NCI-H774 (cell line): Measurements from ENCODE around the gene TMED7.

Experiments
- DNase-seq: peaks from one replicate; lab custom pipeline; 2025; lab: John Stamatoyannopoulos, UW

The TMED7 gene

DNA sequence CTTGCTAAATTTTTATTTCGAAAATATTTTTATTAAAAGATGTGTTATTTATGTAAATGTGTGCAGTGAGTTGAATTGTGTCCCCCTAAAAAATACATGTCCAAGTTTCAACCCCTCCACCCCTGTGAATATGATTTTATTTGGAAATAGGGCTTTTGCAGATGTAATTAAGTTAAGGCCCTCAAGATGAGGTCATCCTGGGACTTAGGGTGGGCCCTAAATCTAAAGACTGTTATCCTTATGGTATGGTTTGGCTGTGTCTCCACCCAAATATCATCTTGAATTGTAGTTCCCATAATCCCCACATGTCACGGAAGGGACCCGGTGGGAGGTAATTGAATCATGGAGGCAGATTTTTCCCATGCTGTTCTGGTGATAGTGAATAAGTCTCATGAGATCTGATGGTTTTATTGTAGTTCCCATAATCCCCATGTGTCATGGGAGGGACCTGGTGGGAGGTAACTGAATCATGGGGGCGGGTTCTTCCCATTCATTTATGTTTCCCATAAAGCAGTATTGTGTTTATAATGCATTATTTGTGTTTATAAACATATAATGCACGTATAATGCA, 1.5 kb upstream of the TMED7 start:
- no peak for DNase-seq

DNA sequence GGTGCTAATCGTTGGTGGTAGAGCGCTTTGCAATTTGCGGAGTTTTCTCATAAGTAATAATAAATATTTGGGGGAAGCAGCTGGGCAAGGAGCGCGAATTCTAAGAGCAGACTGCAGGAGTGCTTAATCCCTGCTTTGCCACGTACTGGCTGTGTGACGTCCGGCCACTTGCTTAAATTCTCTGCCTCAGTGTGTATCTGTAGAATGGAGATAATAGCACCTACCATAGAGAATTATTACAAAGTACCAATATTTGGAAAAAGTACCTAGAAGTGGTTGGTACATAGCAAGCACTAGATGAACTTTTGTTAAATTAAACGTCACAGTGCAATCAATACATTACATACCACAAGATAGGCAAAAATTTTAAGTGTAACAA, 598 bp upstream of the TMED7 start:
- no peak for DNase-seq

DNA sequence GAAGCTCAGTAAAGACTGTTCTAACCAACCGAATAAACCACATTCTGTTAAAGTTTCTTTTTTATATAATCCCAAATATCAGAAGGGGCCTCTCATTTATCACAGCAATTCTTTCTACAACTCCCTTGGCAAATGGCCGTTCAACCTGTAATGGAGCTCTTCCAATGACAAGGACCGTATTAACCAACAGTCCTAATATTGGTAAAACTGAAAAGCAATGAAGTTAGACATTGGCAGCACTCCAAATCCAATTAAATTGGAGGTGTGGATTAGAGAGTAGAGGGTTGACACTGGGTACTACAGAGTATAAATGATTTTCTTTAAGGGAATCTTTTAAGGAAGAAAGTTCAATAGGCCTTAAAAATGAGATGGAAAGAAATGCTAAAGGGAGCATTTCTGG, 842 bp downstream of the TMED7 start:
- no peak for DNase-seq

DNA sequence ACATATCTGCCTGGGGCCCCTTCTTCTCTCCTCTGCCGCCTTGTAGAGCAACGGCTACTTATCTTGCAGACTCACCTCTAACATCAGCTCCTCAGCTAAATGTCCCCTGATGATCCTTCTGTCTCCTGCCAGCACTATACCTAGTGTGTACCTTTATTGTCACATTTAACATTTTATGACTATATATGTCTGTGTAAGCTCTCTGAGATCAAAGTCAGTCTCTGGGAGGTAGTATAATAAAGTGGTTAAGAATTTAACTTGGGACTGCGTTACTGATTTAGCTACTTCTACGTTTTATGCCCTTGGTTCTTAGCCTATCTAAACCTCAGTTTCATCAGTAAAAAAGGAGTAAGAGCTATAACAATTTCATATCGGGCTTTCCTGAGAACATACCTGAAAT, 2.2 kb downstream of the TMED7 start:
- no peak for DNase-seq

DNA sequence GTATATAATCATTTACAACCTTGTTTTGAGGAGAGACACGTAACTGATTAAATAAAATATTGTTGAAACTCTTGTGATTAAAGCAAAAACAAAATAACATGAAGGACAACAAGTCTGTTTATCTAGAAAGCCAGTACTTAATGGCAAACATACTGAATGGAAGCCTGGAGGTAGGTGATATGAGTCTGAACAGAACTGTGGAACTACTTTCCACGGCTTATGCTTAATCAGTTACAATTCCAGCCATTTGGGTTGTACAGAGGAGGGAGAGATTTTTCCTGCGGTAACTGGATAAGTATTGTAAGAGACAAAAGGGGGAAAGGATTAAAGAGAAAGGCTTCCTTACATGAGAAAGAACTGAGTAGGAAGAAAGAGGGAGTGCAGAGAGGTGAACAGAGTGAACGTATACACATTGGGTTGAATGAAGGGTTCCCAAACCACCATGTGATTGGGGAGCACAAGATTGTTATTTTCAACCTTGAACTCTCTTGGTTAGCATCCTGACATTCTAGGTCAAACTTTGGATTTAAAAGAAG, 4.4 kb downstream of the TMED7 start:
- no peak for DNase-seq

DNA sequence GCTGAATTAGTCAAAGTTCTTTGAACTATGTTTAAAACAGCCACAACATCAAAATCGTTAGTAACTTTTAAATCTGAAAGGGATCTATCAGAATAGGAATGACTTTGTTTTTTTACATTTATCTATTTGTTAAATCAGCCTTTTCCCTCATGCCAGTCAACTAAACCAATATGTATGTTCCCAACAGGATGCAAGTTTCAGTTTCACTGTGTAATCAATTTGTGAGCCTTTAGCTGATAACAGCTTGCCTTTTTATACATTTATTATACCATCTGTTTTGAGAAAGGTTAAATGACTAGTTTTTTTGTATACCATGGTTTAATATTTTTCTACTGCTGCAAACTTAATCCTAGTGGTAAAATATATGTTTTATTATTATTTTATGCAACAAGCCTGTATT, 8.9 kb downstream of the TMED7 start:
- DNase-seq: no peak

DNA sequence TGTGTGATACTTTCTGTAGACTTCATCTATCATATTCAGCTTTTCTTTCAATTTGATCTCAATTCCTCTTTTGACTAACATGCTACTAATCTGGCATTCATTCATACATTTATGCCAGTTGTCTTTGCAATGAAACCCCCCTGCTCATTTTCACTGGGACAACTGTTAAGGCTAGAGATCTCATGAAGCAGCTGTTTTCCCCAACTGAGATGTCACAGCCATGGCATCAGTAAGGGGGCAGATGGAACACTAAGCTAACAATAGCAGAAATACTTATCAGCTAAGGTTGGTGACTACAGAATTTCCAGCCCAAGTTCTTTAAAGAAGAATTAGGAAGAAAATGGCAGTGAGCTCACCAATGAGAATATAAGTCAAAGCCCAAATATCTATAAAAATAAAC, 9.4 kb downstream of the TMED7 start:
- no peak for DNase-seq

DNA sequence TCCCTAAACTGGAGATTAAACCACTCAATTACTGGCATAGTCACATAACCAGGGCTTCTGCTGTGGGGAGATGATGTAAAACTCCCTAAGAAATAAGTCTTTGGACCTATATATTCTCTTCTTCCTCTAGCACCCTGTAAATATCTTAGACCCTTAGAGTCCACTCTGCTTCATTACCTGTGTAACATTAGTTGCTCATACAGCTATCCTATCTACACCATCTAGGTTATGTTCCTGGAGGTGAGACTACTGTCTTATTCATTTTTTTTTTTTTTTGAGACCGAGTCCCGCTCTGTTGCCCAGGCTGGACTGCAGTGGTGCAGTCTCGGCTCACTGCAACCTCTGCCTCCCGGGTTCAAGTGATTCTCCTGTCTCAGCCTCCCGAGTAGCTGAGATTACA, 14.0 kb downstream of the TMED7 start:
- DNase-seq: no peak

DNA sequence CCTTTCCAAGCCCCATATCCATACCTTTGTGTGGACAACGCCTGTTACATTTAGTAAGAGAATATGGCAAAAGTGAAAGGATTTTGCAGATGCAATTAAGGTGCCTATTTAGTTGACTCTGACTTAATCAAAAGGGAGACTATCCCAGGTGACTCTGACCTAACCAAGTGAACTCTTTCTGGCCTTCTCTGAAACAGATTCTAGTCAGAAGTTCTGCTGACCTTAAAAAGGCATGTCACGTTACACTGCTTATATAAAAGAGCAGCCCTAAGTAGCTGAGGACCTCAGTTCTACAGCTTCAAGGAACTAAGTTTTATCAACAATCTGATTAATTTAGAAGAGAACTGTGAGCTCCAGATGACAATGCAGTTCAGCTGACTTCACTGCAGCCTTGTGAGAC, 17.9 kb downstream of the TMED7 start:
- no peak for DNase-seq

DNA sequence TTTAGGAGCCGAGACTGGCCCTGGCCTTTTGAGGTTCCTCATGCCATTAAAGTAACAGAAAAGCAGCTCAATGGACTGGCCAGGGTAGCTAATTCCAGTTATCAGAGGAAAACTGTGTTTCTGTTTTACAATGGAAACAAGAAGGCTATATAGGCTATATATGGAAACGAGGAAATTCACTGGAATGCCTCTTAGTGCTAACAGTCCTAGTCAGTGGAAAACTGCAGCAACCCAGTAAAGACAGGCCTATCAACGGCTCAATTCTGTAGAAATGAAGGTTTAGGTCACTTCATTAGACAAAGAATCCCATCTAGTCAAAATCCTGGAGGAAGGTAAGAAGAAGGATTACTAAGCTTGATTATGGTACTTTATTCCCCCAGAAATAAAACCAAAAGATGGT, 20.4 kb downstream of the TMED7 start:
- DNase-seq: no peak

DNA sequence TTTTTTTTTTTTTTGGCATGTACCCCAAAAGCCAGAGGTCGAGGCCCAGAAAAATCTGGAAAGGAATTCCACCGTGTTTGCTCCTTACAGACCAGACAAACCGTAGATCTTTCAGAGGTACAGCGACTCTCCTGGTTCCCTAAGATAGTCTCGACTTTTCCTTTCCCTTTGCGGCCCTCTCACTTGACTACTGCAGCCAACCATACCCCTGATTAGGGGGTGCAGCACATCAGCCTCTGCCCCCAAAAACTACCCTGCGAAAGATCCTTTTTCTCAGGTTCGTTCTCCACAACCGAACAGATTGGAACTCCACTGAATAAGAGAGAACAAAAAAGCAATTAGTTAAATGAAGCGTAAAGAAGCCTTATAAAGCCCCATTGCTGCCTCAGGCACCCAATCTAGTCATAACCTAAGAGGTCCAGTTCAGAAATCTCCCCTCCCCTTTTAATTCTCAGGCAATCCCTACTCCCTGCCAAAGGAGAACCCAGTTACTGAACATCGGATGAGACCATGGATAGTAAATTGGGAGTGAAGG, 23.2 kb downstream of the TMED7 start:
- DNase-seq: no peak

DNA sequence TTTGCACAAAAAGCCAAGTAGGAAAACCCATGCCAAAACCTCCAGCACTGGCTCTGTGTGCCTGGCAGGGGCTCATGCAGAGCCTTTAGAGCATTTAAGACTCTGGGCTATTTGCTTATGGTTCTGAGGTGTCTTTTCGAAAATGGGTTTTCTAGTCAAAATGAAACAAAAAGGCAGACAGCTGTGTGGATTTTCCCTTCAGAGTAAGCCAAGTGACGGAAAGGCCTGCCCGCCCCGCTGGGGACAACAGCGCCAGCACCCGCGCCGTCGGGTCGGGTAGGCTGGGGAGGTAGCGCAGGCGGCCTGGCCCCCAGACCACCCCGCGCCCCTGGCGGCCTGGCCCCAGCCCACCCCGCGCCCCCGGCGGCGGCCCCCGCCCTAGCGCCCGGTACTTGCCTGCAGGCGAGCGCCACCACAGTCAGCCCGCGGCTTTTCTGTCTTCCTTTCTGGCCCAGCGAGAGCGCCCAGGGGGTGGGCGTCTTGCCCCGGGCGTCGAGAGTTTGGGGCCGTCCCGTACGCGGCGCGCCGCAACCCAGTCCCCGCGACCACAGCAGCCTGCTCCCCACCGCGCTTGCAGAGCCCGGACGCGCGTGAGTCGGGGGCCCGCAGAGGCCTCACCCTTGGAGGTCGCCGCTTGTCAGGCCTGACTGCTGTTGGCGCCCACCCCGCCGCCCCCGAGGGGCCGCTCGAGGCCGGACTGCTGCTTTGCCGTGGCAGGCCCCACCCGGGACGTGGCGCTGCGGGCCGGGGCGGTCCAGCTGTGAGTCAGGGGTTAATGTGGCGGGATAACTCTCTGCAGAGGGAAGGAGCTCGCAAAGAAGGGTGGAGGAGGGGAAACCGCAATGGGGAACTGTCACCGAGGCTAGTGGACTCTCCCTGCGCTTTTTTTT, 23.9 kb downstream of the TMED7 start, which contains the start of gene TICAM2:
TICAM2 (minus strand) TSS at position 779 of the 890 bp plus-strand sequence. CDS start 21,223 bp downstream, outside the sequence.
- DNase-seq: no peak

DNA sequence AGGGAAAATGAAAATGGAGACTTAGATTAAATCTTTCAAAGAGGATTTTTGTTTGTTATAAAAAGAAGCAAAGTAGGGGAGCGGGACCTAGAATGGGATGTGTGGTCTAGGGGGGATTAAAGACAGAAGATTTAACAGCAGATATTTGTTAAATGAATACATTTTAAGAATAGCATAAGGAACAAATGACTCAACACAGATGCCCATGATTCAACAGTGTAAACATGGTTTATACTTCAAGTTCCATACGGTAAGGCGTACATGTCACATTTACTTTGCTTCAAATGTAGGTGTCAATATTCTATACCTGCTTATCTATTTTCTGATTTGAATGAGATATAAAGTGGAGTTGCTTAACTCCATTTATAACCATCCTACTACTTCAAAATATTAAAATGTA, 25.1 kb downstream of the TMED7 start:
- no peak for DNase-seq

DNA sequence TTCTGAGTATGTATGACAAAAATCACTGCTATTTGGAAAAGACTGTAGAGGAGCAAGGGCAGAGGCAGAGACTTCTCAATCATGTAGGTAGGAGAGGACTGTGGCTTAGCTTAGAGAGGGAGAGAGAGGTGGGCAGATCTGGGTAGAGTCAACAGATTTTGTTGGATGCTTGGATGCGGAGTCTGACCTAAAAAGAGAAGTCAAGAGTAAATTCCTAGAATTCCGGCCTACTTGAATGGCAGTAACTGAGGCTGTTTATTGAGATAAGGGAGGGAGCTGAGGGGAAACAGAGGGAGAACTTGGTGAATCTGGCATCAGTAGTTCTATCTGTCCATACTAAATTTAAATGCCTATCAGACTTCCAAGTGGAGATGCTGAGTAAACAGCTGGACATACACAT, 25.9 kb downstream of the TMED7 start:
- no peak for DNase-seq

DNA sequence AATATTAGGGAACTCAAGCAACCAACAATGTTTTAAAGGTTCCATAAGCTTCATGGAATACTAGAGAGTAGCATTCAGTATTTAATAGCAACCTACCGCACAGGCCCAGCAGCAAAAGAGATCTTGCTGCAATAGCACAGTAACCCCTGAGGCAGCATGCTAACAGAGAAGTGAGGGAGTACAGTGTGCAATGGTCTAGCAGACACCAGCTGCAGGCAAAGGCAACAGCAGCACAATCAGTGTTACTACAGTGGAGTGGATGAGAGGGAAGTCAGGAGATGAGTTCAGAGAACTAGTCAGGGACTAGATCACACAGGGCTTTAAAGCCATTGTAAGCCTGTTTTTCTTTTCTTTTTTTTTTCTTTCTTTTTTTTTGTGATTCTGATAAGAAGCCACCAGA, 26.3 kb downstream of the TMED7 start:
- no peak for DNase-seq

DNA sequence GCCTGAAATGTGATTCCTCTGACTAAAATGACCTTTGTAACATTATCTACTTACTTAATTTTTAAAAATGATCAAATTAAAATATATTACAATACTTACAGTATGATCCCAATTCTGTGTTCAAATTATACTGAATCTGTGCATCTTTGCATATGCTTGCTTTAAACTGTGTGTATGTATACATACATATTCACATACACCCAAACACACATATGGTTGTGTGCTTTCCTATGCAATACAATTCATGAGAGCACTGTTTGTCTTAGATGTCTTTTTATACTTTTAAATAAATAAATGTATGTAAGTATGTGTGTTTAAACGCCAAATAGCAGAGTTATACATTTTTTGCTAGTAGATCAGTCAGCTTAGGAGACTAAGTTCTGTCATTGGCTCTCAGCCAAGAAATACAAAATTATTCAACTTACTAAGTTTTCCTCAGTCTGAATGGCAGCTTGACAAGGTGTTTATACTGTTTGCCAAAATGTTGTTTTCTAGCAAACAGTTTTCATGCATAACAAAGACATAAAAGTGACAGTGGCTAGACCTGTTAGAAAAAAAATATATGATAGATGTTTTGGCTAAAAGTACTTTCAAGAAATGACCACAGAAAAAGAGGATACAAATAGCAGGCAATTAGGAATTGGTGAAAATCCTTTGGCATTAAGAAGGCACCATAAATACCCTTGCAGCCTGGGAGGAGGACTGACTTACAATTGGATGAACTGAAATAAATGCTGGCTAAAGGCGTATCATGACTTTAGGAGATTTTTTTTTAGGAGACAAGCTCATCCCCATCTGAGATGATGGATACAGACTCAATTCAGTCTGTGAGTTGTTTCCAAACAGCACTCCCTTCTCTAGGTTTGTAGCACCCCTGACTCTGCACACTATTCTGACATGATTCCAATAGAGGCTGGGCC, 31.4 kb downstream of the TMED7 start:
- DNase-seq: no peak

DNA sequence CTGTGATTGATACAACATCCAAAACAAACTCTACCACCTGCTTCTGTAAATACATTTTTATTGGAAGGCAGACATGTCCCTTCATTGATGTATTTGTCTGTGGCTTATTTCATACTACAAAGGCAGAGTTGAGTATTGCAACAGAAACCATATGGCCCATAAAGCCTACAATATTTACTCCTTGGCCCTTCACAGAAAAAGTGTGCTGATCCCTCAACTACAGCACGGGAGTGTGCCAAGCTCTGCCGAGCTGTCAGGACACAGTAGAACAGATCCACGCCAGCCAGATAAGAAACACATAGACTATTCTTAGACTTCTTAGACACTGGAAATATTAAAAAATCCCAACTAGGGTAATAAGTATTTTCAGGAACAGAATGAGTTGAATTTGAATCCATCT, 36.8 kb downstream of the TMED7 start:
- no peak for DNase-seq

DNA sequence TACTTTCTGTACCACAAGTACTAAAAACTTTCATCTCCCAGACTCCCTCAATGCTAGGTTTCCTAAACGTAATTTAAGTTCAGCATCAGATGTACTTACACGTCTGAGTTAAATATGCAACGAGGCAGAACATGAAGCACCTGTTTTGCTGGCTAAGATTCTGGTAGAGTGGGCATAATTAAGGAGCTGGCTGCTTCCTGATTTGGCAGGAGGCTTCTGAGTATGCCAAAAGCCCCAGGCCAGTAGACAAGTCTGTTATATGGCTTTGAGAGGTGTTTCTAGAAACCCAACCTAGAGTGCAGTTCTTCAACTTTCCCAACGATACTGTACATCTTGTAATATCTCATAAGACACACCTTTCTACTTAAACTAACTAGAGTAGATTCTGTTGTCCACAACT, 37.2 kb downstream of the TMED7 start:
- no peak for DNase-seq

DNA sequence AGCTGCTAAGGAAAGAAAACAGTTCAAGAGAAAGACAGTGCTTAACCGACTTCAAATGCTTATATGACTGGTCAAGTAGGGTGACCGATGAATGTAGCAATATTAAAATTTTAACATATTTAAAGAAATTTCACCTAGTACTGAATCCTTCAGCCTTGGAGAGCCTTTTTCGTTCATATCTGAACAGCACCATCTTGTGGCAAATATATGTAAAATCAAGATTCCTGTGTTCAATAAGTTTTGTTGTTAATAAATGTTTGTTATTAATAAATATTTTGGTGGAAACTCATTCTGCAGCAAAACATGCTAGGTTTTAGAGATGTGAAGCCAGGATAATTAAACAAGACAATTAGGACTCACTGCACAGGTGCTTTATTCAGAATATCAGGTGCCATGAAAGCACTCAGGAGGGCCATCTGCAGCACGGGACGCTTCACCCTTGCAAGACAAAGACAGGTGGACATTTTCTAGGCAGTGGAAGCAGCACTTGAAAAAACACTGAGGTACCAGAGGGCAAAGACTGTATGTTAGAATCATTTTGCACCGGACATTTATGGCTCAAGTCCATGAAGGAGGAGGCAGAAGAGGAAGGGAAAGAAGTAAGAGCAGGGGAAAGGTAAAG, 39.2 kb downstream of the TMED7 start:
- peak; percentile 10 for DNase-seq

DNA sequence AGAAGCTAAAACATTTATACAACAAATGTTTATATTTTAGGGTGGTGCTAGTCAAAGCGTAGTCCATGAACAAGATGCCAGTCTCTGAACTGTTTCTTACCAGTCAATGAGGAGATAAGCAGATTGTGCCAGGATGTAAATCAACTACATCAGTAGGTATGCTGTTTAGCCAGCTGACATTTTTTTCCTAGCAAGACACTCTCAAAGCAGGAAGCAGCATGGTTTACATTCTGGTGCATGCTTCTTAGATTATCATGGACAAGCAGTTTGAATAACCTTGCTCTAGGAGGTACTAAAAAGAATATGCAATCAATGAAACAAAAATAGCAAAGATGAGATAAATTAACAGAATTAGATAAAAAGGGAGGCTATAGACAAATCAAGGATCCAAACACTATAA, 40.6 kb downstream of the TMED7 start:
- no peak for DNase-seq

DNA sequence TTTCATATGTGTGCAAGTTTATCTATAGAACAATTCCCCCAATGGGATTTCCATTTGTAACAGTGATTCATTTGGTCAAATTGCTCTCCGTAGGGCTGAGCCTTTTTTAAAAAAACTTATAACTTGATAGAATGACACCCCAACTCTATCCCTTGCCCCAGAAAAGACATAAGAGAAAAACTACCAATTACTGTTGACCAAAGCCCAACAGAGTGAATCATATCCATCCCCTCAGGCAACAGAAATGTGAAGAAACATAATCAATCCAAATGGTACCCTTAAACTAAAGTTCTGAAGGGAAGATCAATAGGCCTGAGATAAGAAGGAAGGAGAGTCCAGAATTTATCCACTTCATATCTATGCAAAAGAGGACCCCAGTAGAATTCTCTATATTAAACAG, 41.3 kb downstream of the TMED7 start:
- no peak for DNase-seq

DNA sequence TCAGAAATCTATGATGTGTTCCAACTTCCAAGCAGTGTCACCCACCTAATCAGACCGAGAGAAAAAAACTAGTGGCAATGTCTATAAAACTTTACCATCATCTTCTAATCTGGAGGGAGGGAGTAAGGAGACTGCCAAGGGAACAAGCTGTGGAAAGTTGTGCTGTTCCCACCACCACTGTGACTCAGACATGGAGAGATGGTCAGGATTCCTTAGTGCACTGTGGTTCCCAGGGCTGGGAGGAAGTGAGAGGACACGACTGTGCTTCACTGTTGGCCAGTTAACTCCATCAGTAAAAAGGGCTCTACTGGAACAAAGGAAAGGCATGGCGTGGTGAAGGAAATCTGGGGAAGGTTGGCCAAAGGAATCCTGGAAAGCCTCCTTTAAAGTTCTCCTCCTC, 42.4 kb downstream of the TMED7 start:
- DNase-seq: no peak
